ENCODE measurements around the gene KRT75. TPM values are rescaled to one million over a fixed set of nuclear protein-coding genes. Genes with fewer than 3 reads are reported as not detected.
"Not testable (repeated sequence)": the region's sequence is repeated elsewhere in the genome, so short reads cannot be mapped to it uniquely, and the experiment has no call there.

Gene KRT75
- polyA plus RNA-seq (2012; ENCODE audit: insufficient read depth, insufficient read length) = not detected

DNA sequence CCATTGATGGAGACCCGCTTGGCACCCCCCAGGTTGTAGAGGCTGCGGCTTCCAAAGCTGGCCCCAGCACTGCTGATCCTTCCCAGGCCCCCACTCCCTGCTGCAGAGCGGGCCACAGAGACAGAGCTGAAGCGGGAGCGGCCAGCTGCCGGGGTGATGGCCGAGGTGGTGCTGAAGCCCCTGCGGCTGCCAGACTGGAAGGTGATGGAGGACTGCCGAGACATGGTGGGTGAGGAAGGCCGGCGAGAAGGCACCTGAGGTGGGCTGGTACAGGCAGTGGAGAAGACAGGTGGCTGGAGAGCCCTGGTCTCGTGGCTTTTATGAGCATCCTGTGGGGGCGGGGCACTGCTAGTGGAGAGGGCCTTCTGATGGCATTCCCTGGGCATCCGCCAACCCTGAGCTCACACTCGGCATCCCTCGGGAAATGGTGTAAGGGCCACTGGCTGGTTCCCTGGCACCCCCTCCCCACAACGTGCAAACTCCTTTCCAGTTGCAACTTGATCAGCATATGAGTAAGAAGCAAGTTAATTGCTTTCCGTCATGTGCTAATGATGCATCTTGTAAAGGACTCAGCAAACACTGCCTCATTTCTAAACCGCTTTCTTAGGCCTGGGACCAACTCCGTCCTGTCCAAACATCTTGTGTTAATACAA lies at the start of gene KRT75:
Gene KRT75, minus strand, starts transcription at position 291 of the 653 bp plus-strand sequence. Its CDS starts 67 bp downstream, at position 224.
- DNase-seq (ENCODE audit: low read depth, low spot score) = no peak
- H3K4me3 ChIP-seq (ENCODE audit: low read length) = no peak within 1 kb of the TSS

DNA sequence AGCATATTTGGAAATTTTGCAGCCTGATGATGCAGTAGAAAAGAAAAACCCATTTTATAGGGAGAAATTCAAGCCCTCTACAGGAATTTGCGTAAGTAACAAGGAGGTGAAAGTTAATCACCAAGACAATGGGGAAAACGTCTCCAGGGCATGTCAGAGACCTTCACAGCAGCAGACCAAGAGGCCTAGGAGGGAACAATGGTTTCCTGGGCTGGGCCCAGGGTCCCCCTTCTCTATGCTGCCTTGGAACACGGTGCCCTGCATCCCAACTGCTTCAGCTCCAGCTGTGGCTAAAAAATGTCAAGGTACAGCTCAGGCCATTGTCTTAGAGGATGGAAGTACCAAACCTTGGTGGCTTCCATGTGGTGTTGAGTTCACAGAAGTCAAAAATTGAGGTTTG lies 45.9 kb upstream of the KRT75 start:
- H3K4me3 ChIP-seq (ENCODE audit: low read length) = no peak overlapping the region
- no peak for DNase-seq (ENCODE audit: low read depth, low spot score)

DNA sequence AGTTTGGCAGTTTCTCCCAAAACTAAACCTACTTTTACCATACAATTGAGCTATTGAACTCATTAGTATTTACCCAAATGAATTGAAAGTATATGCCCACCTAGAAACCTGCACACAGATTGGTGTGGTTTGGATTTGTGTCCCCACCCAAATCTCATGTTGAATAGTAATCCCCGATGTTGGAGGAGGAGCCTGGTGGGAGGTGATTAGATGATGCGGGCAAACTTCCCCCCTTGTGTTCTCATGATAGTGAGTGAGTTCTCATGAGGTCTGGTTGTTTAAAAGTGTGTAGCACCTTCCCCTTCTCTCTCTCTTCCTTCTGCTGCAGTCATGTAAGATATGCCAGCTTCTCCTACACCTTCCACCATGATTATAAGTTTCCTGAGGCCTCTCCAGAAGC lies 43.5 kb upstream of the KRT75 start:
- no peak overlapping the region for H3K4me3 ChIP-seq (ENCODE audit: low read length)
- DNase-seq (ENCODE audit: low read depth, low spot score) = no peak

DNA sequence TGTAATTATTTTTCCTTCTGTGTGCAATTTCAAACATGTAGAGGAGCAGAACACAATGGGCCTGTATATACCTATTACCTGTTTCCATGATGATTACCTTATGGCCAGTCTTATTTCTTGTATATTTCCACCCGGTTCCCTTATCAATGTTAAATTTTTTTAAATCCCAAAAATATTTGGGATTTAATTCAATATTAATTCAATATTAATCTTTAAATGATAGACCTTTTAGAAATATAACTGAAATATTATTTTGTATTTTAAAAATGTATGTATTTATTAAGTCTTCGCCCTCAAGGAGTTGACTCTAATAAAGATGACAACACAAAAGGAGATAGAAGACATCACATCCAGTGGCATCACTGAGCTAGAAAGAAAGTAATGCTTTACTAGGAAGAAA lies 40.0 kb upstream of the KRT75 start:
- H3K4me3 ChIP-seq (ENCODE audit: low read length) = no peak overlapping the region
- no peak for DNase-seq (ENCODE audit: low read depth, low spot score)

DNA sequence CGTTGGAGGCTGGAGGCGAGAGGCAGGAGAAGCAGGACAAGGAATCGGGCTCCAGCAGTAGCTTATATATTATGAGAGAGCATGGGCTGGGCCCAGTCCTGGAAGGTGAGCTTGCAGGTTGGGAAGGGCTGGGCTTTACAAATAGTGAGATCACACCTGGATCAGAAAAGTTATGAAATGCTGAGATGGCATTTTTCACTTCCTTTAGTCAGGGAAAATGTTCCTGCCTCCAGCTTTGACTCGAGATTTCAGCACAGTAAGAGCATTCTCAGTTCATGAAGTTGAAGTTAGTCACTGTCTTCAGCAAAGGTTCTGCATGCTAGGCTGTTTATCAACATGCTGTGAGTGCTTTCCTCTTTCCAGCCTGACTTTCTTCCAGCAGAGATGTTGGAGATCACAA lies 39.6 kb upstream of the KRT75 start, which contains the start of gene KRT6C:
Gene KRT6C, minus strand, starts transcription at position 38 of the 400 bp plus-strand sequence. CDS start 68 bp downstream, outside the sequence.
- DNase-seq (ENCODE audit: low read depth, low spot score) = no peak
- H3K4me3 ChIP-seq (ENCODE audit: low read length) = no peak within 1 kb of the TSS

DNA sequence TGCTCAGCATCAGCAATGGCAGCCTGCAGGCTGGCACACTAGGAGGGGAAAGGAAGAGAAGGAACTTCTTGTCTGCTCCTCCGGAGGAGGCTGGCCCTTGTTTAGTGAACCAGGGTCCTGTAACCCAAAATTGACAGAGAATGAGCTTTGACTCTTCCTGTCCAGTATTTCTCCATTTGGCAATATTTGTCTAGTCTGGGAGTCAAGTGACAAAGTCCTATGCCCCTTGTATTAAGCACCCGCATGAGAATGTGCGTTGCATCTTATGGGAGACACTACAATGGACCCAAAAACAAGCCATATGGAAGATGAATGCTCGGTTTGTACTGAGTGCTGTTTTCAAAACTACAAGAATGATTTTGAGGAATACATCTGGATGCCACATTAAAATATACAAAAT lies 35.7 kb upstream of the KRT75 start:
- no peak overlapping the region for H3K4me3 ChIP-seq (ENCODE audit: low read length)
- no peak for DNase-seq (ENCODE audit: low read depth, low spot score)

DNA sequence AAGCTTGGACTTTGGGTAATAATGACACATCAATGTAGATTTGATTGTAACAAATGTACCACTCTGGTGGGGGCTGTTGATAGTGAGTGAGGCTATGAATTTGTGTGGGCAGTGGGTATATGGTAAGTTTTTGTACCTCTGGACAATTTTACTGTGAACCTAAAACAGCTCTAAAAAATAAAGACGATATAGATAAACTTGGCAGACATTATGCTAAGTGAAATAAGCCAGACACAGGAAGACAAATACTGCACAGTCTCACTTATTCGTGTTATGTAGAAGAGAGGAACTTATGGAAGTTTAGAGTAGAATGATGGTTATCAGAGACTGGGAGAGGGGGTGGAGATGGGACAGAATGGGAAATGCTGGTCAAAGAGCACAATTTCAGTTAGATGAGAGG lies 30.7 kb upstream of the KRT75 start:
- DNase-seq (ENCODE audit: low read depth, low spot score) = no peak
- no peak overlapping the region for H3K4me3 ChIP-seq (ENCODE audit: low read length)

DNA sequence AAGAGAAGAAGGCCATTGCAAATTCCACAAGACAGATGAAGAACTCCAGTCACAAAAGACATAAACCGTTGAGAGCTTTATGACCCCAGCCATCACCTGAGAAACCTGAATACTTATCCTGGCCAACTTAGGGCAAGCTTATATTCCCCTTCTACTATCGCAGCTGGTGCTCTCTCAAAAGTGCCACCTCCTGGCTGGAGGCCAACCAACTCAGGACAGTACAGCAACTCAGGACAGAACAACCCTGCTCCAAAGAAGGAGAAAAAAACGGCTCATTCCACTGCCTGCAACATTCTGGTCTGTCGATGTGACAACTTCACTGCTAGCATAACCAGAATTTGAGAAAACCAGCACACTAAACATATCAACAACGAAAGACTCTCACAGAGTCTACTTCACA lies 27.5 kb upstream of the KRT75 start:
- no peak for DNase-seq (ENCODE audit: low read depth, low spot score)
- no peak overlapping the region for H3K4me3 ChIP-seq (ENCODE audit: low read length)

DNA sequence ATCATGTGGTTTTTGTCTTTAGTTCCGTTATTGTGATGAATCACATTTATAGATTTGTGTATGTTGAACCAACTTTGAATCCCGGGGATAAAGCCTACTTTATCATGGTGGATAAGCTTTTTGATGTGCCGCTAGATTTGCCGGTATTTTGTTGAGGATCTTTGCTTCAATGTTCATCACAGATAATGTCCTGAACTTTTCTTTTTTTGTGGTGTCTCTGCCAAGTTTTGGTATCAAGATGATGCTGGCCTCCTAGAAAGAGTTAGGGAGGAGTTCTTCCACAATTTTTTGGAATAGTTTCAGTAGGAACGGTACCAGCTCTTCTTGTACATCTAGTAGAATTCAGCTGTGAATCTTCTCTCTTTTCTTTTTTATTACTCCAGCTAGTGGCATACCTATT lies 24.7 kb upstream of the KRT75 start:
- H3K4me3 ChIP-seq (ENCODE audit: low read length) = no peak overlapping the region
- DNase-seq (ENCODE audit: low read depth, low spot score) = no peak

DNA sequence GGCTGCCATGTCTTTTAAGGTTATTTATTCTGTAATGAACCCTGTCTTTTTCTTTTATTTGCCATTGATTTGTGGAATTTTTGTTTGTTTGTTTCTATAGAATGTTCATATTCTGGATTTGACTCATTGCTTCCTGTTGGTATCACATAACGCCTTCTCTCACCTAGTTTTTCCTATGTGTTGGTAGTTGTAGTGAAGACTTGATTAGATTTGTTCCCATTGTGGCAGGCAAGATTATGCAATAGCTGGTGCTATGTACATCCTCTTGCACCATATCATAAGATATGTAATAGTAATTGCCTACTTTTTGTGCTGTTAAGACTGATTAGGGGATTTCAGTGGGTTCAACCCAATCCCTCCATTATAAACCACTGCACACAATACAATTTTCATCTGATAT lies 21.6 kb upstream of the KRT75 start:
- DNase-seq (ENCODE audit: low read depth, low spot score) = no peak

DNA sequence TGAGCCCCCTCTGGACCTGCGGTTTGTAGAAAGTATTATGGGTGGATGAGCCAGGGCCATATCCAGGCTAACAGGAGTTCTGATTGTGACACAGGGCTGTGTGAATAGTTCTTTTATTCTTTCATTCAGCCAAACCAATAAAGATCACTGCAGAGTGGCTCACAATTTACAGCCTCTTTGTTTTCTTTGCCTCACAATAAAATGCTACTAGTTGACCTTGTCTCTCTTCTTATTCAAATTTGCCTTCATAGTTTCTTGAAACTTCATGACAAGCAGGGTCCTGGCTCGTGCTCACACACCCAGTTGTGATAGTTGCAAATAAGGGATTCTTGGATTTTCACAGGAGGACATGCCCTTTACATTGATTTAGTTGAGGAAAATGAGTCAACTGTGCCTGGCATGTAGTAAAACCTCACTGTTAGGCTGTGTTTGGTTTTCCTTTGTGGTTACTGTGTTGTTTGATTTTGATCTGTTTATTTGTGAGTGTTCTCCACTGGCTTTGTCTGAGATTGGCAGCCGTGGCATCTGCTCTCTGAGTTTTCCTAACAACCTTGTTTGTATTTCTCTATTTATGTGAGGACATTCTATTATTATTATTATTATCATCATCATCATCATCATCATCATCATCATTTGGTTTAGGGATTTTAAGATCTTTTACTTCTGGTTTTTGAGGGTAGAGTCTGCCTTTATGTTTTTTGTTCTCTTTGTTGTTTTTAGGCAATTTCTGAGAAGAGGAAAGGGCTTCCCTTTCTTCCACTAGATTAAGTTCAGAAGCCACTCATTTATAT lies 20.4 kb upstream of the KRT75 start:
- DNase-seq (ENCODE audit: low read depth, low spot score) = no peak
- H3K4me3 ChIP-seq (ENCODE audit: low read length) = no peak overlapping the region

More for the DNA sequence above, 21.6 kb upstream of the KRT75 start:
- no peak overlapping the region for H3K4me3 ChIP-seq (ENCODE audit: low read length)

DNA sequence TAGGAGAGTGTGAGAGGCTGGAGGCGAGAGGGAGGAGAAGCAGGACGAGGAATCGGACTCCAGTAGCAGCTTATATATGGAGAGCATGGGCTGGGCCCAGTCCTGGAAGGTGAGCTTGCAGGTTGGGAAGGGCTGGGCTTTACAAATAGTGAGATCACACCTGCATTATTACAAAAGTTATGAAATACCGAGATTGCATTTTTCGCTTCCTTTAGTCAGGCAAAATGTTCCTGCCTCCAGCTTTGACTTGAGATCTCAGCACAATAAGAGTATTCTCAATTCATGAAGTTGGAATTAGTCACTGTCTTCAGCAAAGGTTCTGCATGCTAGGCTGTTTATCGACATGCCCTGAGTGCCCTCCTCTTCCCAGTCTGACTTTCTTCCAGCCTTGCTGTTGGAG lies 17.9 kb upstream of the KRT75 start, which contains the start of gene KRT6B:
Gene KRT6B, minus strand, starts transcription at position 46 of the 400 bp plus-strand sequence. CDS start 68 bp downstream, outside the sequence.
- no peak within 1 kb of the TSS for H3K4me3 ChIP-seq (ENCODE audit: low read length)
- DNase-seq (ENCODE audit: low read depth, low spot score) = no peak

DNA sequence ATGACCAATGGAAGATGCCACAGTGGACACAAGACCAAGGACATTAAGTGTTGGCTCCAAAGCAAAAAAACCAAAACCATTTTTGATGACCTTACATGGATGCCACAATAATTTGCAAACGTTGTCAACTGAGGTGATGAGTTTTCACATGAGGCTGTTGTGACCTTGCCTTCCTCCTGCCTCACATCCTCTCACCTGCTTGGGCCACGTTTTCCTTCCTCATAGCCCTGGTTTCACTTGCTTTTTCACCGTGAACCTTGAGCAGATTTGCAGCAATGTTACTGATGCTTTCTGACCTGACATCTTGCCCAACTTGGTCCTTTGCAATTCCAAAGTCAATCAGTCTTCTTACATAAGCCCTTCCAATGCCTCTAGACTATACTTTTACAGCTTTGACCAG lies 14.1 kb upstream of the KRT75 start:
- DNase-seq (ENCODE audit: low read depth, low spot score) = no peak
- no peak overlapping the region for H3K4me3 ChIP-seq (ENCODE audit: low read length)

DNA sequence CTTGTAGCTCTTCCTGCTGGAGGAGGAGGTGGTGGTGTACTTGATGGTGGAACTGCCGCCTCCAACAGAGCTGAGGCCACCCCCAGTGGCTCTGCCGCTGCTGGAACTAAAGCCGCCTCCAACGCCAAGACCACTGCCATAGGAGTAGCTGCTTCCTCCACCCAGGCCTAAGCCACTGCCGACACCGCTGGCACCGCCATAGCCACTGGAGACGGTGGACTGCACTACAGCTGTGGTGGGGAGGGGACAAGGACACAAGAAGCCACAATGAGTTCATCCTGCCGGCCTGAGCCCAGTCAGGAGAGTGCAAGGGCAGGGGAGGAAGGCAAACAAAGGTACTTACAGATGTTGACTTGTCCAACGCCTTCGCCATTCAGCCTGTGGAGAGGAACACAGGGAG lies 13.0 kb upstream of the KRT75 start:
- not testable (repeated sequence) for H3K4me3 ChIP-seq (ENCODE audit: low read length); DNase-seq (ENCODE audit: low read depth, low spot score)

DNA sequence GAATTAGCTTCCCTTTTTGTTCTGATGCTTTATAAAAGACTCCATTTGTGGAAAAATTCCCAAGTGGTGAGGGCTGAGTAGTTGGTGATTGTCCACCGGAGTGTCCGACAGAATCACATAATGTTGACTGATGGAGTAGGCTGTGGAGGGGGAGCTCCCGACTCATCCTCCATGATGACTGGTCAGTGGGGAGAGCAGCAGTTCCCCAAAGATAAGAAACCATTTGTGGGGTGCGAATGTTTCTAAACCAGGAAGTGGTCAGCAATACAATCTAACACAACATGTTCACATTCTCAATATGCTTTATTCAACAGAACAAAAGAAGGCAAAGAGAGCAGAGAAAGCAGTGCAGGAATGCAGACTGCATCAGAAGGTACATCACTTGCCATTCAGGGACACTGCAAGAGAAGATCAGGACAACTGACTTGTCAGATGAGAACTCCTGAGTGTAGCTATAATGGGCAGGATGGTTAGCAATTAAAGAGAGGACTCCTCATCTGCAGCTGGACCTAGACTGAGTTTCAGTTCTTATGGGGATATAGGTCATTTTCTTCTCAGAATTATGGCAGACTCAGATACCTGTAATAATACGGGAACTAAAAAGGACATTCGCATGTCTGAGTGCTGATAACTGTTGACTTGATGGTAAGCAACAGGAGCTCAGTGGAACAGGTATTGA lies 12.3 kb upstream of the KRT75 start:
- DNase-seq (ENCODE audit: low read depth, low spot score) = no peak
- no peak overlapping the region for H3K4me3 ChIP-seq (ENCODE audit: low read length)

DNA sequence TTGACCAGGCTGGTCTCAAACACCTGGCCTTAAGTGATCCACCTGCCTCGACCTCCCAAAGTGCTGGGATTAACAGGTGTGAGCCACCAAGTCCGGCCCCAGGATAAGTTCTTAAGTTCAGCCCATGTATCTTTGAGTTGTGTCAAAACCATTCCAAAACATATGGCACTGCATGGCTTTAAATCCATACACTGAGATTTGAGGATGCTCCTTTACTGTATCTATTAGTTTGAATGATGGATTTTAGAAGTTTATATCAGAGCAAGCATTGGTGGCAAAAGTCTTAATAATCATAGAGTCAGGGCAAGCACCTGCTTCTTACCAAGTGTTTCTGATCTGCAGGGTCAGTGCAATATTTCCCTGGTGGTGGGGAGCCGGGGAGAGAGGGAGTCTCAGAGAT lies 11.7 kb upstream of the KRT75 start:
- no peak for DNase-seq (ENCODE audit: low read depth, low spot score)
- no peak overlapping the region for H3K4me3 ChIP-seq (ENCODE audit: low read length)

DNA sequence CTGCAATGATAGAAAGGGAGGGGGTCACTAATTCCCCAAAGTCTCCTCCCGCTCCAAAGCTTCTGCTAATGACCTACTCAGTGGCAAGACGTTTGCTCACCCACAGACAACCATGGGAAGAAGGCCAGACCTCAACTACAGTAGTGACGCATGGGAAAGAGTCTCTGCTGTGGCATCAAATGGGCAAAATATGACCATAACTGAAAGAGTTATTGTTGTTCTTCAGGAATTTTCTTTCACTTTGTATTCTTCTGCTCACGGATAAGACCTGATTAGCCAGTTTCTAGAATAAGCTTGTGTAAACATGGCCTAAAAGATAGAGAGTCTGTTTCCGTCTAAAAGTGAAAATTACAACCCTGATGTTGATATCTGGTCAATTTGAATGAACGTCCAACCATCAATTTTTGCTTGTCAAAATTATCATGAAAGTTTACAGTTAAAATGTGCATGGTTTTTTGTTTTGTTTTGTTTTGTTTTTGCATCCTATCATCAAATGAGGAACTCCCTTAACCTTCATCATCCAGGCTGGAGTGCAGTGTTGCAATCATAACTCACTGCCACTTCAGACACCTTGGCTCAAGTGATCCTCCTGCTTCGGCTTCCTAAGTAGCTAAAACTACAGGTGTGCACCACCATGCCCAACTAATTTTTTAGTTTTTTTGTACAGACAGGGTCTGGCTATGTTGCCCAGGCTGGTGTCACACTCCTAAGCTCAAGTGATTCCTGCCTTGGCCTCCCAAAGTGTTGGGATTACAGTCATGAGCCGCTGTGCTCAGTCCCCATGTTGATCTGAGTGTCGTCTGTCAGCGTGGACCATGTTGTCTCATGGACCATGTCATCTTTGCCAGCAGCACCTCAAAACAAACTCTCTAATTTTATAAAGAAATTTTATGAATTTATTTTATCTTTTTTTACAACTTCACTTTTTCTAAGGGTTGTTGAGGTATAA lies 10.8 kb upstream of the KRT75 start:
- no peak for DNase-seq (ENCODE audit: low read depth, low spot score)
- H3K4me3 ChIP-seq (ENCODE audit: low read length) = no peak overlapping the region

DNA sequence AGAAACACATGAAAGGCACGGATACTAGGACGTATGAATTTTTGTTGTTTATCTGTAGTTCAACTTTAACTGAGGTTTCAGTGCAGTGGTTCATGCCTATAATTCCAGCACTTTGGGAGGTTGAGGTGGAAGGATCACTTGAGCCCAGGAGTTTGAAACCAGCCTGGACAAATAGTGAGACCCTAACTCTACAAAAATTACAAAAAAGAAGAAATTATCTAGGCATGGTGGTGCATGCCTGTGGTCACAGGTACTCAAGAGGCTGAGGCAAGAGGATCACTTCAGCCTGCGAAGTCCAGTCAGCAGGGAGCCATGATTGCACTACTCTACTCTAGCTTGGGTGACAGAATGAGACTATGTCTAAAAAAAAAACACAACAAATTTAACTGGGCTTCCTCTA lies 9.8 kb upstream of the KRT75 start:
- DNase-seq (ENCODE audit: low read depth, low spot score) = no peak
- no peak overlapping the region for H3K4me3 ChIP-seq (ENCODE audit: low read length)

DNA sequence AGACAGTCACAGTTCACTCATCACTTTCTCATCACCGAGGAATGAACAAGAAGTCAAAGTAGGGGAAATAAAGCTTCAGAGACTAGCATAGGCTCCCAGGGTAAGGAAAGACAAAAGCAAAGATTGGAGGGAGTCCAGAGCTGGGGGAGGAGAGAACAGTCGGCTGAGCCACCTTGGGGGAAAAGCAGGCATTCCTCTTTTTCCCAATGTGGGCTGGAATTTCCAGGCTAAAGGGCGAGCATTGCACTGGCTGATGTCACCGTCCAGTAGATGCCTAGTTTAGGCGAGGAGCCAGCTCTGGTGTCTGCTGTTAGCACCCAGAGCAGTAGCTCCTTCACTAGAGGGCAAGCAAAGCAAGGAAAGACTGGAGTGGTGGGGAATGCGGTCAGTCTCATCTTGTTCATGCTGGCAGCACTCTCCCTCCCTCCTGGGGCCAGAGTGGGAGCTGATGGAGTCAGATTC lies 8.5 kb upstream of the KRT75 start:
- no peak for DNase-seq (ENCODE audit: low read depth, low spot score)

More for the DNA sequence above, 8.5 kb upstream of the KRT75 start:
- H3K4me3 ChIP-seq (ENCODE audit: low read length) = no peak overlapping the region

Measured in Jurkat, Clone E6-1 (cell line).